GM12878 (cell line): Measurements from ENCODE around the gene ZXDC. TPM values are rescaled to one million over a fixed set of nuclear protein-coding genes. Genes with fewer than 3 reads are reported as not detected.

ENCODE experiments used
- ATAC-seq: fragments of 200-7000 bp; cut with Tn5 transposase; 3 replicates; pipeline ENCODE4 v1.9.1; 2020; ENCODE audit warnings: mild to moderate bottlenecking, moderate library complexity
- BruUV-seq: library from RNA; stranded (reverse); fragments of 400-500 nt; replicated peaks from 2 replicates; lab custom pipeline; 2021; lab: Mats Ljungman, UMichigan
- CTCF ChIA-PET: fragments of 300-600 bp; sonication (Branson Sonifier 250); formaldehyde crosslinking; extraction: SDS; loops from one replicate; lab custom pipeline; 2021; ENCODE audit warnings: inconsistent platforms; lab: Yijun Ruan, JAX
- POLR2A ChIA-PET: fragments of 350-600 bp; formaldehyde crosslinking; extraction: SDS; loops from one replicate; lab custom pipeline; 2021; ENCODE audit warnings: inconsistent platforms; lab: Charles Lee
- RAD21 ChIA-PET: fragments of 300-600 bp; sonication (Branson Sonifier 250); formaldehyde crosslinking; loops from one replicate; lab custom pipeline; 2023; ENCODE audit warnings: antibody characterized with exemption; ENCODE audit not compliant: unreplicated experiment; lab: Charles Lee
- SMC1A ChIA-PET: fragments of 300-600 bp; sonication (Branson Sonifier 250); formaldehyde crosslinking; loops from one replicate; lab custom pipeline; 2023; ENCODE audit not compliant: unreplicated experiment, uncharacterized antibody; lab: Charles Lee
- DNase-seq: peaks from one replicate; pipeline ENCODE4 v3.0.0-alpha.2; 2011; ENCODE audit warnings: low read depth, low spot score
- FAIRE-seq: peaks from 3 replicates; lab custom pipeline; 2011; peaks lifted over from hg19 to GRCh38; lab: Jason Lieb, UNC
- H2AFZ ChIP-seq: 2 replicates; pipeline ENCODE4 v1.6.0; 2011; ENCODE audit warnings: low read depth, low read length, control low read depth; ENCODE audit not compliant: control insufficient read depth
- H3K27ac ChIP-seq: 2 replicates; pipeline ENCODE4 v1.5.1; 2011; ENCODE audit warnings: control low read depth; ENCODE audit not compliant: control insufficient read depth, insufficient read depth
- H3K27me3 ChIP-seq, 2 experiments: replicated peaks in 1 of 2; 2 replicates each; pipeline versions ENCODE4 v1.6.0 to v1.6.1; 2011; ENCODE audit warnings: low read length in 1 of 2; ENCODE audit not compliant: control insufficient read depth in 2 of 2, insufficient read depth in 2 of 2
- H3K36me3 ChIP-seq, 2 experiments: 2 replicates each; pipeline ENCODE4 v1.5.1; 2011; ENCODE audit warnings: low read length in 1 of 2; ENCODE audit not compliant: control insufficient read depth in 2 of 2, insufficient read depth in 2 of 2
- H3K4me1 ChIP-seq: 2 replicates; pipeline ENCODE4 v1.6.1; 2011; ENCODE audit warnings: mild to moderate bottlenecking, low read length, moderate library complexity, mixed read lengths; ENCODE audit not compliant: control insufficient read depth, insufficient read depth
- H3K4me2 ChIP-seq: 2 replicates; pipeline ENCODE4 v1.6.0; 2011; ENCODE audit warnings: control low read depth; ENCODE audit not compliant: control insufficient read depth, insufficient read depth
- H3K4me3 ChIP-seq: fragments of 200-600 bp; sonication (generic); 2 replicates; pipeline ENCODE4 v1.5.1; 2016
- H3K79me2 ChIP-seq: 2 replicates; pipeline ENCODE4 v1.6.0; 2011; ENCODE audit warnings: low read length; ENCODE audit not compliant: control insufficient read depth, insufficient read depth
- H3K9ac ChIP-seq: 2 replicates; pipeline ENCODE4 v1.8.0; 2011; ENCODE audit warnings: low read length, control low read depth, mixed read lengths; ENCODE audit not compliant: control insufficient read depth, insufficient read depth
- H3K9me3 ChIP-seq: replicated peaks from 3 replicates; pipeline ENCODE4 v1.5.1; 2011; ENCODE audit warnings: mild to moderate bottlenecking, low read length; ENCODE audit not compliant: control insufficient read depth, insufficient read depth
- H4K20me1 ChIP-seq: 2 replicates; pipeline ENCODE4 v1.6.0; 2011; ENCODE audit not compliant: control insufficient read depth, insufficient read depth
- MYC ChIP-seq: IDR thresholded peaks from 2 replicates; pipeline ENCODE4 v1.6.1; 2011; ENCODE audit warnings: mild to moderate bottlenecking, low read length, moderate library complexity, inconsistent platforms; ENCODE audit not compliant: insufficient read depth, insufficient replicate concordance, insufficient read length, severe bottlenecking
- YBX1 ChIP-seq: fragments of 450-650 bp; IDR thresholded peaks from 2 replicates; pipeline ENCODE4 v1.6.1; 2016; ENCODE audit warnings: antibody characterized with exemption
- ZNF207 ChIP-seq: fragments of 450-650 bp; IDR thresholded peaks from 2 replicates; pipeline ENCODE4 v1.6.1; 2014; ENCODE audit warnings: antibody characterized with exemption, mild to moderate bottlenecking, borderline replicate concordance
- ZNF622 ChIP-seq: fragments of 450-650 bp; IDR thresholded peaks from 2 replicates; pipeline ENCODE4 v1.6.1; 2017; ENCODE audit warnings: mild to moderate bottlenecking, inconsistent platforms
- WGBS: methylation state at CpG from one replicate; pipeline ENCODE4 v1.1.6; 2016; ENCODE audit warnings: low lambda C conversion rate; ENCODE audit not compliant: insufficient replicate concordance, insufficient coverage; ENCODE audit errors: missing lambda C conversion rate; 5-methylcytosine and 5-hydroxymethylcytosine counted together
- in situ Hi-C: fragments of 300-500 bp; cut with MboI; formaldehyde crosslinking; loops from 9 replicates; pipeline ENCODE4 v1.14.3; 2018; ENCODE audit warnings: mixed read lengths
- intact Hi-C: fragments of 100-400 bp; cut with micrococcal nuclease; formaldehyde crosslinking; loops from one replicate; pipeline ENCODE4 v1.14.2; 2022; ENCODE audit not compliant: unreplicated experiment
- polyA plus RNA-seq, 11 experiments: library from polyadenylated mRNA; depleted of rRNA in 4 of 11; unstranded in 6 of 11; stranded (reverse) in 5 of 11; fragments of >200 nt; fragmentation: Nextera tagmentation in 4 of 11; fragmentation: Illumina TruSeq in 1 of 11; extraction: Ambion mirVana in 4 of 11; extraction: Trizol in 1 of 11; gene quantifications; 1 replicate in 1 of 11; 2 replicates in 10 of 11; pipeline versions ENCODE4 v1.2.1 to v1.2.3, GENCODE V29; 2011 to 2016; ENCODE audit warnings: inconsistent platforms in 2 of 11, missing spikeins in 2 of 11, low read depth in 1 of 11
- total RNA-seq, 4 experiments: library from RNA; depleted of rRNA in 3 of 4; stranded (reverse); fragments of >200 nt in 3 of 4; fragmentation: Illumina TruSeq in 1 of 4; extraction: Trizol in 1 of 4; gene quantifications; 2 replicates each; pipeline versions ENCODE4 v1.2.1 to v1.2.3, GENCODE V29; 2013 to 2021

The ZXDC gene
- total and polyA plus RNA-seq, 10 of the 15 experiments (the other 5 are each of a cell fraction or from before 2014, with no cell fraction given), result 0.72 to 15.3 (median 8.5) TPM

DNA sequence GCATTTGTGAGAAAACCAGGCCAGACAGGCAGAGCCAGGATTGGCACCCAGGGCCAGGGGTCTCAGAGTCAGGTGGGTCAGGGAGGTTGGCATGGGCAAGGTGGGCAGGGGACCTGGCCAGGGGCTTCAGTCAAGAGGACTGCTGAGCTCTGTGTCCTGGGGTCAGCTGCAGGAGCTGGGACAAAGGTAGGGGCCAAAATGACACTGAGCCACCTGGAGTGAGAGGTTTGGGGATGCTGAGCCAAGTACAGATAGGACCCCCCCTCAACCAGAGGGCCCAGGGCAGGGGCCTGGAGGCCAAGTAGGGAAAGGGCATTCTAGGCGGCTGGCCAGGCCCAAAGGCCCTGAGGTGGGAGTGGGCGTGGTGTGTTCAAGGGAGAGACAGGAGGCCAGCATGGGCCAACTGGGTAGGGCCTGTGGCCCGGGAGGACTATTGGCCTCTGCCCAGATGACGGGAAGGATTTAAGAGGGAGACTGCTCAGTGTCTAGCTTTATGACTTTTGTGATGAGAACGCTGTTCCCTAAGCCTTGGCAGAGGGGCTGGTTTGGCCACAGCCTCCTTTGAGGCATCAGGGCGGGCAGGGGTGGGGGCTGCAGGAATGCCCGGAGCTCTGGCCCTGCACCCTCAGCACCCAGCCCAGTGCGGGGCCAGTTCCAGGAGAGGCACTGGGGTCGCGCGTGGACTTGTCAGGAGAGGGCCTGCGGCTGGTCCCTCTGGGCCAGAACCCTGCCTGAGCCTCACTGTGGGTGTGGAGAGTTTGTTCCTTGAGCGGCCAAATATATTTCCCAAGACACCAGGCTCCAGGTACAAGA is 77.9 kb downstream of the ZXDC start:
- H3K79me2 ChIP-seq, result no peaks in the 10 kb centered on the region
- no peak for TF ChIP-seq ZNF207
- no peak for TF ChIP-seq MYC
- TF ChIP-seq, all 136 proteins: peak for 0
- ChIA-PET RAD21 (no interaction called here), CTCF (interaction anchor here (0.5 kb wide), 1 partner anchor 254 kb away, joined by 3 read pairs; no protein-coding TSS in a partner anchor), POLR2A (no interaction called here), SMC1A (no interaction called here)
- in situ Hi-C loops (loop anchor here (10.0 to 25.0 kb wide), 2 partner anchors 111 to 263 kb away; no protein-coding TSS in a partner anchor), intact Hi-C loops (no loop called here)
- no peak overlapping the region for H3K4me2 ChIP-seq
- 62% methylated on average over 10 of the region's 13 CpGs for WGBS
- no TSS peak for BruUV-seq
- no peak overlapping the region for H3K4me3 ChIP-seq
- H3K36me3 ChIP-seq, result no peaks in the 10 kb centered on the region
- no peak for ATAC-seq
- H2AFZ ChIP-seq, result no peak overlapping the region
- no peak overlapping the region for H3K9ac ChIP-seq
- H3K27ac ChIP-seq, result no peak overlapping the region
- no peaks in the 10 kb centered on the region; a peak in 1 of 4 replicates for H3K27me3 ChIP-seq
- no peaks in the 10 kb centered on the region for H4K20me1 ChIP-seq
- peaks cover 8% of the 10 kb centered on the region; the same call in 1 of the 2 replicates for H3K4me1 ChIP-seq
- H3K9me3 ChIP-seq, result peaks cover 3% of the 10 kb centered on the region; the same call in 1 of the 3 replicates
- DNase-seq, result no peak
- no peak for FAIRE-seq

DNA sequence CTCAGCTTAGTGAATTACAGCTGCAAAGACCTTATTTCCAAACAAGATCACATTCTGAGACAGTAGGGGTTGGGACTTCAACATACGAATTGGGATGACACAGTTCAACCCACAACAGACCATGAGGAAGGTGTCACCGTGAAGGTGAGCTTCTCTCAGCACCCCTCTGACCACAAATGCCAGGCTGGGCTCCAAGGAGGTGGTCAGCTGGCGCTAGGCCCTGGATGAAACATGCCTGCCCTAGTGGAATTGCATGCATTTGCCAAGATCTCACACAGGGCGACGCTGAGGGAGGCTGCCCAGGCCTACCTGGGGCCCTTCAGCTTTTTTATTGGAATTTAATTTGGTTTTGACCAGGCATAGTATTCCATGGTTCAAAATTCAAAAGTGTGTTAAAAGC is 79.2 kb downstream of the ZXDC start:
- POLR2A ChIA-PET, result no interaction called here
- Histone ChIP-seq H3K36me3 (no peaks in the 10 kb centered on the region), H3K27ac (no peak overlapping the region), H4K20me1 (no peaks in the 10 kb centered on the region), H3K79me2 (no peaks in the 10 kb centered on the region), H3K4me2 (no peak overlapping the region), H3K4me1 (peaks cover 8% of the 10 kb centered on the region; the same call in 1 of the 2 replicates), H3K4me3 (no peak overlapping the region), H2AFZ (no peak overlapping the region), H3K27me3 (no peaks in the 10 kb centered on the region; a peak in 1 of 4 replicates), H3K9ac (no peak overlapping the region), H3K9me3 (peaks cover 3% of the 10 kb centered on the region; the same call in 1 of the 3 replicates)
- intact Hi-C loops (no loop called here), in situ Hi-C loops (loop anchor here (10.0 to 25.0 kb wide), 2 partner anchors 109 to 262 kb away; no protein-coding TSS in a partner anchor)
- FAIRE-seq (no peak), DNase-seq (no peak), ATAC-seq (no peak)
- no peak for TF ChIP-seq ZNF622
- no peak for TF ChIP-seq YBX1
- RAD21 ChIA-PET, result interaction anchor here (1.1 kb wide), 1 partner anchor 80 kb away, joined by 3 read pairs; the partner anchor contains the start of gene ZXDC
- CTCF ChIA-PET, result no interaction called here
- 43% methylated on average over 5 of the region's 5 CpGs for WGBS
- no TSS peak for BruUV-seq
- SMC1A ChIA-PET, result interaction anchor here (0.8 kb wide), 1 partner anchor 34 kb away, joined by 3 read pairs; no protein-coding TSS in a partner anchor
